Activated CD4-positive, CD25-positive, alpha-beta regulatory T cell (primary cell): ENCODE measurements around the gene STEAP2.
"Not testable (repeated sequence)": the region's sequence is repeated elsewhere in the genome, so short reads cannot be mapped to it uniquely, and the experiment has no call there.

Experiments
- DNase-seq, 4 experiments: peaks; one replicate each; lab custom pipeline; 2025; lab: John Stamatoyannopoulos, UW

STEAP2 gene

GRCh38 chr7:90238022-90238421 is 26.5 kb downstream of the STEAP2 start:
- DNase-seq, result no peak

- DNase-seq, result no peak
Measured at GRCh38 chr7:90238583-90238982, 27.0 kb downstream of the STEAP2 start.

GRCh38 chr7:90239050-90239449 is 27.5 kb downstream of the STEAP2 start:
- no peak for DNase-seq

GRCh38 chr7:90239625-90240228 is 28.2 kb downstream of the STEAP2 start:
- DNase-seq, result no peak

- DNase-seq, result no peak
Measured at GRCh38 chr7:90242369-90243168, 31.0 kb downstream of the STEAP2 start.

GRCh38 chr7:90243556-90243955 is 32.0 kb downstream of the STEAP2 start:
- no peak for DNase-seq

GRCh38 chr7:90244565-90244908 is 33.0 kb downstream of the STEAP2 start:
- no peak for DNase-seq

- peak; percentile 40 to 70 (median 58) for DNase-seq
Measured at GRCh38 chr7:90244909-90245851, 33.6 kb downstream of the STEAP2 start, which contains the start of gene CFAP69. Gene CFAP69, plus strand, starts transcription at chr7:90245174. Its CDS starts 251 bp downstream, at chr7:90245425.

- DNase-seq, result no peak
Measured at GRCh38 chr7:90246171-90246570, 34.6 kb downstream of the STEAP2 start.

- no peak for DNase-seq
Measured at GRCh38 chr7:90248706-90249105, 37.2 kb downstream of the STEAP2 start.

- no peak for DNase-seq
Measured at GRCh38 chr7:90250601-90251303, 39.2 kb downstream of the STEAP2 start.

GRCh38 chr7:90251304-90251635 is 39.7 kb downstream of the STEAP2 start:
- no peak for DNase-seq

GRCh38 chr7:90256011-90256410 is 44.5 kb downstream of the STEAP2 start:
- not testable (repeated sequence) for DNase-seq

GRCh38 chr7:90256778-90257177 is 45.2 kb downstream of the STEAP2 start:
- no peak for DNase-seq

- DNase-seq, result no peak
Measured at GRCh38 chr7:90261441-90261840, 49.9 kb downstream of the STEAP2 start.

GRCh38 chr7:90262438-90262837 is 50.9 kb downstream of the STEAP2 start:
- DNase-seq, result no peak

GRCh38 chr7:90266808-90267207 is 55.3 kb downstream of the STEAP2 start:
- no peak for DNase-seq

GRCh38 chr7:90267263-90267858 is 55.8 kb downstream of the STEAP2 start:
- DNase-seq, result no peak

- no peak for DNase-seq
Measured at GRCh38 chr7:90269163-90269562, 57.6 kb downstream of the STEAP2 start.

- no peak for DNase-seq
Measured at GRCh38 chr7:90270431-90271178, 59.1 kb downstream of the STEAP2 start.

GRCh38 chr7:90271753-90272152 is 60.2 kb downstream of the STEAP2 start:
- DNase-seq, result no peak
